ENCODE measurements around the gene ASB1.

- TF ChIP-seq SIN3A (IDR thresholded peaks at IDR 0.05; ENCODE audit: borderline replicate concordance, insufficient read depth, low read length) (no peak), POLR2AphosphoS5 (IDR thresholded peaks at IDR 0.05; ENCODE audit: low read depth, low read length) (no peak)
- TF ChIP-seq, protein P1, sequence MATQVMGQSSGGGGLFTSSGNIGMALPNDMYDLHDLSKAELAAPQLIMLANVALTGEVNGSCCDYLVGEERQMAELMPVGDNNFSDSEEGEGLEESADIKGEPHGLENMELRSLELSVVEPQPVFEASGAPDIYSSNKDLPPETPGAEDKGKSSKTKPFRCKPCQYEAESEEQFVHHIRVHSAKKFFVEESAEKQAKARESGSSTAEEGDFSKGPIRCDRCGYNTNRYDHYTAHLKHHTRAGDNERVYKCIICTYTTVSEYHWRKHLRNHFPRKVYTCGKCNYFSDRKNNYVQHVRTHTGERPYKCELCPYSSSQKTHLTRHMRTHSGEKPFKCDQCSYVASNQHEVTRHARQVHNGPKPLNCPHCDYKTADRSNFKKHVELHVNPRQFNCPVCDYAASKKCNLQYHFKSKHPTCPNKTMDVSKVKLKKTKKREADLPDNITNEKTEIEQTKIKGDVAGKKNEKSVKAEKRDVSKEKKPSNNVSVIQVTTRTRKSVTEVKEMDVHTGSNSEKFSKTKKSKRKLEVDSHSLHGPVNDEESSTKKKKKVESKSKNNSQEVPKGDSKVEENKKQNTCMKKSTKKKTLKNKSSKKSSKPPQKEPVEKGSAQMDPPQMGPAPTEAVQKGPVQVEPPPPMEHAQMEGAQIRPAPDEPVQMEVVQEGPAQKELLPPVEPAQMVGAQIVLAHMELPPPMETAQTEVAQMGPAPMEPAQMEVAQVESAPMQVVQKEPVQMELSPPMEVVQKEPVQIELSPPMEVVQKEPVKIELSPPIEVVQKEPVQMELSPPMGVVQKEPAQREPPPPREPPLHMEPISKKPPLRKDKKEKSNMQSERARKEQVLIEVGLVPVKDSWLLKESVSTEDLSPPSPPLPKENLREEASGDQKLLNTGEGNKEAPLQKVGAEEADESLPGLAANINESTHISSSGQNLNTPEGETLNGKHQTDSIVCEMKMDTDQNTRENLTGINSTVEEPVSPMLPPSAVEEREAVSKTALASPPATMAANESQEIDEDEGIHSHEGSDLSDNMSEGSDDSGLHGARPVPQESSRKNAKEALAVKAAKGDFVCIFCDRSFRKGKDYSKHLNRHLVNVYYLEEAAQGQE (IDR thresholded peaks at IDR 0.05; ENCODE audit: insufficient read depth in 1 of 2, low read depth in 2 of 2, low read length in 2 of 2): no peak
Observed at GRCh38 chr2:238438856-238439849, 12.4 kb downstream of the ASB1 start.
